D341Med (cell line): Measurements from ENCODE around the gene SMURF2.
"Not testable (repeated sequence)": the region's sequence is repeated elsewhere in the genome, so short reads cannot be mapped to it uniquely, and the experiment has no call there.

Source experiments
- DNase-seq: peaks from one replicate; pipeline ENCODE4 v3.0.0; 2012; ENCODE audit warnings: low spot score

SMURF2 gene

DNA sequence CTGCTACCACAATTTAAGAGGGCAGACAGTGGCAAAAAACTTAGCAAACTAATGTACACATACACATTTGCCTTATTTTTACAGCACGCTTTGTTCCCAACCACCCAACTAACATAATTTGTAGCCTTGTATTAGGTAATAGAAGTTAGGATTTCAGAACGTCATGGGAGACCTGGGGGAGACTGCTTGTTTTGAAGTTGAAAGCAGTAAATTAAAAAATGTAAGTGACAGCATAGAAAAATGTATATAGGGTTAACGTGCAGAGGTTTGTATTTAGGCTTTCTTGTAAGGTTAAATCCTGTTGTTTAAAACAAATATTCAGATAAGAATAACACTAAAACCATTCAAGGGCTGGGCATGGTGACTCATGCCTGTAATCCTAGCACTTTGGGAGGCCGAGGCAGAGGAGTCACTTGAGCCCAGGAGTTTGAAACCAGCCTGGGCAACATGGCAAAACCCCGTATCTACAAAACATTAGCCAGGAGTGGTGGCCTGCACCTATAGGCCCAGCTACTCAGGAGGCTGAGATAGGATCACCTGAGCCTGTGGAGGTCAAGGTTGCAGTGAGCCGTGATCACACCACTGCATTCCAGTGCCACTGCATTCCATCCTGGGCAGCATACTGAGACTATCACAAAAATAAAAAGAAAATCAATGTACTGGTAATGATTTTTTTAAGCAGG is 2.3 kb upstream of the SMURF2 start:
- not testable (repeated sequence) for DNase-seq

DNA sequence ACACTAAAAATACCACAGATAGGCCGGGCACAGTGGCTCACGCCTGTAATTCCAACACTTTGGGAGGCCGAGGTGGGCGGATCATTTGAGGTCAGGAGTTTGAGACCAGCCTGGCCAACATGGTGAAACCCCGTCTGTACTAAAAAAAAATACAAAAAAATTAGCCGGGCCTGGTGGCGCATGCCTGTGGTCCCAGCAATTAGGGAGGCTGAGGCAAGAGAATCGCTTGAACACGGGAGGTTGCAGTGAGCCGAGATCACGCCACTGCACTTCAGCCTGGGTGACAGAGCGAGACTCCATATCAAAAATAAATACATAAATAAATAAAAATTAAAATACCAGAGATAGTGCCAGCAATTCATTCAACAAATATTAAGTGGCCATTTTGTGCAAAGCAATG is 1.7 kb upstream of the SMURF2 start:
- not testable (repeated sequence) for DNase-seq

DNA sequence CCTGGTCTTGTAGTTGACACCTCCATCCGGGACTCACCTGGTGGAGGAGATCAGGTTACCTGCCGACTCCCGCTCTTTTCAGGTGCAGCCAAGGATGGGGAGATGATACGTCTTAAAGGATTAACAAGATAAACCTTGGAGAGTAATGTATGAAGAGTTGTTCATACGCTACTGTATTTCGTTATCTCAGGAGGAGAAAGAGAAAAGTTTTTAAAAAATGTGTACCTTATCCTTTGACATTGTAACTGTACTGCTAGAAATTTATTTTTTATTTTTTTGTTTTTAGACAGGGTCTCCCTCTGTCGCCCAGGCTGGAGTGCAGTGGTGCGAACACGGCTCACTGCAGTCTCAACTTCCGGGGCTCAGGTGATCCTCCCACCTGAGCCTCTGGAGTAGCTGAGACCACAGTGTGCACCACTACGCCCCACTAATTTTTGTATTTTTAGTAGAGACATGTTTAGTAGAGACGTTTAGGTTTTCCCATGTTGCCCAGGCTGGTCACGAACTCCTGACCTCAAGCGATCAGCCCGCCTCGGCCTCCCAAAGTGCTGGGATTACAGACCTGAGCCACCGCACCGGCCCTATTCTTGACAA is 764 bp upstream of the SMURF2 start:
- DNase-seq: no peak

DNA sequence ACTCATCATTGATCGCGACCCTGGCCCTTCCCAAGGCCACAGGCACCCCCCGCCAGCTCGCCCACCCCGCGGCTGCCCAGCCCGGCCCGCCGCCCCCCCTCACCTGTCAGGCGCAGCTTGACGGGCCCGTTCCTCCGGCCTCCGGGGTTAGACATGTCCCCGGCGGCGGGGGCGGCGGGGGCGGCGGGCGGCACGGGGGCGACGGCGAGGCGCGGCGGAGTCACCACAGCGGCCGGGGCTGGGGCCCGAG is 456 bp downstream of the SMURF2 start:
- DNase-seq: no peak

DNA sequence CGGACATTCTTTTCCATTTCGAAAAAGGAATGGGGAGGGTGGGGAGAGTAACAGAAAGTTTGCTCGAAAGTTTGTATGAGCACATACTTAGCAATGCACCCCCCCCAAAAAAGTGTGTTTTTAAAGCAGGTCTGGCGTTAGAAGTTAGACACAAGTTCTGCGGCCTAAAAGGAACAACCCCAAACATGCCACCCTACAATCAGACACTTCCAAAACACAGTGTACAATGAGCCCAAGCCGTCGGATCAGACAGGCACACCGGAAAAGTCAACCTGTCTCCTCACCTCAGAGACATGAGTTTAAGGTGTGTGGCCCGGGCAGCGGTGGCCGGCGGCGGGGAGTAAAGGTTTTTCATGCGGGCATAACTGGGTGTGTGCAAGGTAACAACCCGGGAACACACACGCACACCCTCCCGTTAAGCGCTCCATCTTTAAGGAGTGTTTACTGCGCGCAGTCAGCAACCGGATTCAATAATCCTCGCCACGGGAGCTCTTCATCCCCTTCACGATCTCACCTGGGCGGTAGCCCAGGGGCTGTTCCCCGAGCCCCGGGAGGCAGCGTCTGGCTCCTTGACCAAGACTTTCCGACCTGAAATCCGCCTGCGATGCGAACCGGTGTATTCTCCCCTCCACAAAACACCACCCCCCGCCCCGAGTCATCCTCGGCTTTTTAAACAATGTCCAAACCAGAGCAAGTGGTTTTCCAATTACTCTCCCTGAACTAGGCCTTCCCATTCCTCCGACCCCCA is 955 bp downstream of the SMURF2 start:
- not testable (repeated sequence) for DNase-seq

- DNase-seq: not testable (repeated sequence)
These were observed 1.7 kb downstream of the SMURF2 start for GRCh38 chr17:64660195-64660977.

DNA sequence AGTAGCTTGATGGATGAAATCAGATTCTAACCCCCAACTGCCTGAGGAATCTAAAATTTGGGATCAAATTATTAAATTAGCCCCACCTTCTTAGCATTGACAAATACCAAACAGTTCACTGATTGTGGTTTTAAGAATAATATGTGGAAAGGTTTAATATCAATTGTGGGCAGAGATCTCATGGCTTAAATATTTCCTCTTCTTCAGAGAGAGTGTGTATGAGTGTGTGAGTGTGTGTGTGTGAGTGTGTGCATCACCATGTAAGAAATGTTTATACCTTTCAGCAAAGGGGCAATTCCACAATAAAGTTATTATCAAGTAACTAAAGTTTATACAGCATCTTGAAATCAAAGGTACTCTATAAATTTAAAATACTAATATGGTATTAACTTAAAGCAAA is 3.2 kb downstream of the SMURF2 start:
- DNase-seq: no peak

- DNase-seq: no peak
These were observed 4.4 kb downstream of the SMURF2 start for GRCh38 chr17:64657610-64658125.

GRCh38 chr17:64655704-64656103 is 6.4 kb downstream of the SMURF2 start:
- no peak for DNase-seq

DNA sequence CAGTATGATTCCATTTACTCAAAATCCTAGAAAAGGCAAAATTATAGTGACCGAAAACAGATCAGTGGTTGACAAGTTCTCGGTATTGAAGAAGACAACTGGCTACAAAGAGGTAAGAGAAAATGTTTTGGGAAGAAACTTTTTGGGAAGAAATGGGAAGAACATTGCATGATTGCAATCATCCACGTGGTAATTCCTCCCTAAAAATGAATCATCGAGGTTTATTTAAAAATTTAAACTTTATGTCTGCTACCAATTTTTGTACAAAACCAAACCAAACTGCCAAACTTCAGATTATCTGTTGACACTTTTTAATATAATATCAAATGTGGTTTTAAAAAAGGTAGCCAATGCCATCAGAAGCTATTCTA is 8.1 kb downstream of the SMURF2 start:
- no peak for DNase-seq

DNA sequence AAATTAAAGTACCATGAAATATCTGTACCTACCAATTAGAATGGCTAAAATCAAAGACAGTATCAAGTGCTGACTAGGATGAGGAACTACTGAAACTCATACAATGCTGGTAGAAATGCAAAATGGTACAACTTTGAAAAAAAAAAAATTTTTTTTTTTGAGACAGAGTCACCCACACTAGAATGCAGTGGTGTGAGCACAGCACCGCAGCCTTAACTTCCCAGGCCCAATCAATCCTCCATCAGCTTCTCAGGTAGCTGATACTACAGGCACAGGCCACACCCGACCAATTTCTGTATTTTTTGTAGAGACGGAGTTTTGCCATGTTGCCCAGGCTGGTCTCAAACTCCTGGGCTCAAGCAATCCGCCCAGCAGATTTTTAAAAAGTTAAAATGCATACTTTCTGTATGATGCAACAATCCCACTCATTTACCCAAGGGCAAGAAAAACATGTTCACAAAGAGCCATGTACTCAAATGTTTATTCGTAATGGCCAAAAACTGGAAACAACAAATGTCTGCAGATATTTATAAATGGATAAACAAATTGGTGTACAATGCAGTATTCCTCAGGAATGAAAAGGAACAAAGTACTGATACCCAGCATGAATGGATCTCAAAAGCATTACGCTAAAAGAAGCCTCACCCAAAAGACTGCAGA is 8.7 kb downstream of the SMURF2 start:
- DNase-seq: no peak

DNA sequence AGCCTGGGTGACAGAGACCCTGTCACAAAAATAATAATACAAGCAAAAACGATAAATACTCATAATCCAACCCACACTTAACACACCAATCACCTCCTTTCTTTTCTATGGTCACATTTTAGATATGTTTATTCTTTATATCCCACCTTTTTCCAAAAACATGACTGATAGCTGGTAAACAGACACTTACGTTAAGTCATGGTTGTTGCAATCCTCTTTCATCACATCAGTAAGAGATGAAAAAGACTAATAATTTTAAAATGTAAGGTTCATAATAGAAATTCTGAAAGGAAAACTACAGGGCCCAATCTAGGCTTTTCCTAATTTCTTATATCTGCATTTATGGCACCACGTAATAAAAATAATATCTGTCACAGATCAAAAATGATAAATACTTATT is 10.2 kb downstream of the SMURF2 start:
- no peak for DNase-seq

DNA sequence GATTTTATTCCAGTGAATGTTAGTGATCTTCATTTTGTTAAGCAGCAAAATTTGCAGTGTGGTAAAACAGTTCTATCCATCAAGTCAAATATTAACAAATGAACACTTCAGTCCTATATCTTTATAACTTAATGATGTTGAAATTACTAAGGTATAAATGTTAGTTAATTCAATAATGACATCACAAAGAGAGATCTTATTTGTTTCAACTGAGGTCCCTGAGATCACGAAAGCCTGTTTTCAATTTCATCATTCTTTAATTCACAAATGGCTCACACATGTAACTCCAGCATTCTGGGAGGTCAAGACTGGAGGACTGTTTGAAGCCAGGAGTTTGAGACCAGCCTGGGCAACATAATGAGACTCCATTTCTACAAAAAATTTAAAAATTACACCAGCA is 13.9 kb downstream of the SMURF2 start:
- DNase-seq: no peak

DNA sequence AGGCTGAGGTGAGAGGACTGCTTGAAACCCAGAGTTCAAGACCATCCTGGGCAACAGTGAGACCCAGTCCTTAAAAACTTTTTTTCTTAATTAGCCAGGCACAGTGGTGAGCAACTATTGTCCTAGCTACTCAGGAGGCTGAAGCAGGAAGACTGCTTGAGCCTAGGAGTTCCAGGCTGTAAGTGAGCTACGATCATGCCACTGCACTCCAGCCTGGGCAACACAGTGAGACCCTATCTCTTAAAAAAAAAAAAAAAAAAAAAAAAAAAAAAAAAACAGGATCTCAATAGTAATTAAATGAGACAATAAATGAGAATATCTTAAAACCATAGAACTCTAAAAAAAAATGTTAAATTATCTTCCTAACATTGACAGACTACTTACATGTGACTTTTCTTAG is 14.3 kb downstream of the SMURF2 start:
- no peak for DNase-seq

GRCh38 chr17:64639516-64639915 is 22.6 kb downstream of the SMURF2 start:
- no peak for DNase-seq

- DNase-seq: no peak
These were observed 23.4 kb downstream of the SMURF2 start for GRCh38 chr17:64638552-64639203.

DNA sequence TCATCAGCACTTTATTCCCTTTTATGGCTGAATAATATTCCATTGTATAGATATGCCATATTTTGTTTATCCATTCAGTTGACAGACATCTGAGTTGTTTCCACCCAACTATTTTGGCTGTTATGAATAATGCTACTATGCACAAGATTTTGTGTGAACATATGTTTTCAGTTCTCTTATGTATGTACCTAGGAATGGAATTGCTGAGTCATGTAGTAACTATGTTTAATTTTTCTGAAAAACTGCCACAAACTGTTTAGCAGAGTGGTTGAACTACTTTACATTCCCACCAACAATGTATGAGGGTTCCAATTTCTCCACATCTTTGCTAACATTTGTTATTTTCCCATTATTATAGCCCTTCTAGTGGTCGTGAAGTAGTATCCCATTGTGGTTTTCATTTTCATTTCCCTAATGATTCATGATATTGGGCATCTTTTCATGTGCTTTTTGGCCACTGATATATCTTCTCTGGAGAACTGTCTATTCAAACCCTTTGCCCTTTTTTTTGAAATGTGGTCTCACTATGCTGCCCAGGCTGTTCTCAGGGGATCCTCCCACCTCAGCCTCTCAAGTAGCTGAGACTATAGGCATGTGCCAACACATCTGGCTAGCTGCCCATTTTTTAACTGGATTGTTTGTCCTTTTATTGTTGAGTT is 26.3 kb downstream of the SMURF2 start:
- no peak for DNase-seq

DNA sequence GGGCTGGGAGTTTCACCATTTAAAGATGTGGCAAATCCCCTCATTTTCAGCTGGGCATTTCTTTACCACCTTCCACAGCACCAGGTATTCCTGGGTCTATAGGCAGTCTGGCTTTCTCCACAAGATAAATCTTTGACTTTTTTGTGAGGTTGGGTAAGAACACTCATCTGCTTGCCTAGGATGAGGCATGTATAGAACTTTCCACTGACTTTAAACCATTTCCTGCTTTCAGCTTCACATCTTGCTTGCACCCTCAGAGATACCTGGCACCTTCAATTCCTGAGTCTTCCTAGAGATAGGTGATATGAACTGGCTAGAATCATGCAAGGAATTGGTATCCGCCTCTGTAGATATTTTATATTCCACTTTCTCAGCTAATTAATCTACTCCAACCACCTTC is 27.9 kb downstream of the SMURF2 start:
- DNase-seq: no peak

DNA sequence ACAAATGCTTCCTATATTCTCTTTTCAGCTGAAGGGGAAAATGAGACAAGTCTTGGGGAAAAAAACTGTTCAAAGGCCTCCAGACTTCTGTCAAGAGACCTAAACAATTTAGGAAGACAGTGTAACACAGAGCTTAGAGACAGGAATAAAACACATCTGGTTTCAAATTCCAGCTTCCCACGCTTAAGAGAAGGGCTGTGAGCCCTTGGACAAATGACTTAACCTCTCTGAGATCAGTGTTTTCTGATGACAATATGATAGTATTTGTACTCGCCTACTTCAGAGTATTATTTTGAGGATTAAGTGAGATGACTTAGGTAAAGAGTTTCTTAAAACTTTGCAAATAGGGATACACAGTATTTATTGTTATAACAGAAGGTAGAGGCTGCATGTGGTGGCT is 29.5 kb downstream of the SMURF2 start:
- no peak for DNase-seq

DNA sequence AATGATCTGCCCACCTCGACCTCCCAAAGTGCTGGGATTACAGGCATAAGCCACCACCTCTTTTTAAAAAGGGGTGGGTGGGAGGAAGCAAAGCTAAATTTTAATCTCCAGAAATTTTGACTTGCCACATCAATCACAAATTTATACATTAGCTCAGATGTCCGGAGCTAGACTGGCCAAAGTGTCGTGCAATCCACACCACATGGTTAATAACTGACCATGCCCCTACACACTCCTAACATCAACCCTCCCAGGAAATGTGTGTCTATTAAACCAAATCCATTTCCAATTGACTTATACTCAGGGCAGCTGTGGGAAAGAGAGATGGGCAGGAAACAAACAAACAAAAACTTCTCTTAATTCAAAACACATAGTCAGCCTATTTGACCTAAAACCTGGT is 29.9 kb downstream of the SMURF2 start:
- DNase-seq: no peak
